ENCODE data around the gene NR6A1.

DNA sequence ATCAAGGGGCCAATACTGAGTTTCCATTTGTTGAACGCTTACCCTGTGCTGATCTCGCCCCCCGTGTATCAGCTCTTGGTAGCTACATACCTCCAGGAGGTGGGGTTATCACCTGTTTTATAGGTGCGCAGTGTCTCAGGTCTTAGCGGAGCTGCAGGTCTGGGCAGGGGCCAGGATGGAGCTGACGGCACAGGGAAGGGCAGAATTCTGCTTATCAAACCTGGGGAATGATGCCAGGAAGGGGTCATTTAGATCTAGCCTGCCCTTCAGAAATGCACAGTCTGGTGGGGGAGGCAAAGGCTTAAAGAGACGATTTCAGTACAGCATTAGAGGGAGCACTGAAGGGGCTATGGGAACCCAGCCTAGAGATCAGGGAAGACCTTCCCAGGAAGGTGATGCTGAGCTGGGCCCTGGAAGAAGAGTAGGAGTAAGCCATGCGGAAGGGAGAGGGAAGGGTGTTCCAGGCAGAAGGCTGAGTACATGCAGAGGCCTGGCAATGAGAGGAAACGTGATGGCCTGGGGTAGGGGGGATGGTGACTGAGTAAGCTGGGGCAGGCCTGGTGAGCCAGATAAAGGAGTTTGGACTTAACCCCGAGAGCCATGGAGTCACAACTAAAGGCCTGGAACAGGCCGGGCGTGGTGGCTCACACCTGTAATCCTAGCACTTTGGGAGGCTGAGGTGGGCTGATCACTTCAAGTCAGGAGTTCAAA lies 37.3 kb upstream of the NR6A1 start:
- TF ChIP-seq, protein P1, sequence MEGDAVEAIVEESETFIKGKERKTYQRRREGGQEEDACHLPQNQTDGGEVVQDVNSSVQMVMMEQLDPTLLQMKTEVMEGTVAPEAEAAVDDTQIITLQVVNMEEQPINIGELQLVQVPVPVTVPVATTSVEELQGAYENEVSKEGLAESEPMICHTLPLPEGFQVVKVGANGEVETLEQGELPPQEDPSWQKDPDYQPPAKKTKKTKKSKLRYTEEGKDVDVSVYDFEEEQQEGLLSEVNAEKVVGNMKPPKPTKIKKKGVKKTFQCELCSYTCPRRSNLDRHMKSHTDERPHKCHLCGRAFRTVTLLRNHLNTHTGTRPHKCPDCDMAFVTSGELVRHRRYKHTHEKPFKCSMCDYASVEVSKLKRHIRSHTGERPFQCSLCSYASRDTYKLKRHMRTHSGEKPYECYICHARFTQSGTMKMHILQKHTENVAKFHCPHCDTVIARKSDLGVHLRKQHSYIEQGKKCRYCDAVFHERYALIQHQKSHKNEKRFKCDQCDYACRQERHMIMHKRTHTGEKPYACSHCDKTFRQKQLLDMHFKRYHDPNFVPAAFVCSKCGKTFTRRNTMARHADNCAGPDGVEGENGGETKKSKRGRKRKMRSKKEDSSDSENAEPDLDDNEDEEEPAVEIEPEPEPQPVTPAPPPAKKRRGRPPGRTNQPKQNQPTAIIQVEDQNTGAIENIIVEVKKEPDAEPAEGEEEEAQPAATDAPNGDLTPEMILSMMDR (IDR thresholded peaks at IDR 0.05): no peak
- TF ChIP-seq POLR2A (IDR thresholded peaks at IDR 0.05): no peak
